Nephron (organoid): ENCODE data around the gene CAPRIN1.

ENCODE experiments used
- H3K27ac Mint-ChIP-seq, 3 experiments: 2 replicates each; pipeline ENCODE4 v1.8.0; 2020; ENCODE audit warnings: mixed read lengths in 3 of 3, mild to moderate bottlenecking in 2 of 3, moderate library complexity in 1 of 3
- H3K27me3 Mint-ChIP-seq: 2 replicates; pipeline ENCODE4 v1.8.0; 2021; ENCODE audit warnings: low read depth, mild to moderate bottlenecking, moderate library complexity, mixed read lengths
- H3K36me3 Mint-ChIP-seq: 2 replicates; pipeline ENCODE4 v1.8.0; 2020; ENCODE audit warnings: low read depth, mixed read lengths
- H3K4me1 Mint-ChIP-seq: 2 replicates; pipeline ENCODE4 v1.8.0; 2020; ENCODE audit warnings: mixed read lengths
- H3K4me3 Mint-ChIP-seq, 3 experiments: 2 replicates each; pipeline ENCODE4 v1.8.0; 2020; ENCODE audit warnings: mild to moderate bottlenecking in 3 of 3, mixed read lengths in 3 of 3, moderate library complexity in 2 of 3
- H3K9me3 Mint-ChIP-seq: 2 replicates; pipeline ENCODE4 v1.8.0; 2020; ENCODE audit warnings: mixed read lengths
- CTCF ChIP-seq, 3 experiments: fragments of 200-600 bp; sonication (generic); IDR thresholded peaks; one replicate each; pipeline ENCODE4 v1.5.0; 2021; ENCODE audit warnings: antibody characterized with exemption in 3 of 3; ENCODE audit not compliant: unreplicated experiment in 3 of 3

CAPRIN1 gene

GRCh38 chr11:34124885-34125668, 73.5 kb downstream of the CAPRIN1 start:
- H3K27me3 Mint-ChIP-seq: no peaks in the 10 kb centered on the region
- no peak for TF ChIP-seq CTCF (IDR thresholded peaks at IDR 0.05; ENCODE audit: unreplicated experiment in 3 of 3)
- H3K9me3 Mint-ChIP-seq: no peaks in the 10 kb centered on the region
- H3K27ac Mint-ChIP-seq: no peak overlapping the region
- no peak overlapping the region for H3K4me3 Mint-ChIP-seq
- no peaks in the 10 kb centered on the region for H3K4me1 Mint-ChIP-seq
- peaks cover 81% of the 10 kb centered on the region for H3K36me3 Mint-ChIP-seq

GRCh38 chr11:34126959-34127848, 75.7 kb downstream of the CAPRIN1 start:
- no peak overlapping the region for H3K4me3 Mint-ChIP-seq
- H3K27ac Mint-ChIP-seq: no peak overlapping the region
- H3K36me3 Mint-ChIP-seq: peaks cover 85% of the 10 kb centered on the region
- no peaks in the 10 kb centered on the region for H3K4me1 Mint-ChIP-seq
- no peak for TF ChIP-seq CTCF (IDR thresholded peaks at IDR 0.05; ENCODE audit: unreplicated experiment in 3 of 3)
- no peaks in the 10 kb centered on the region for H3K9me3 Mint-ChIP-seq
- no peaks in the 10 kb centered on the region for H3K27me3 Mint-ChIP-seq

GRCh38 chr11:34128824-34129223, 77.3 kb downstream of the CAPRIN1 start:
- TF ChIP-seq CTCF (IDR thresholded peaks at IDR 0.05; ENCODE audit: unreplicated experiment in 3 of 3): no peak
- H3K4me1 Mint-ChIP-seq: no peaks in the 10 kb centered on the region
- H3K36me3 Mint-ChIP-seq: peaks cover 84% of the 10 kb centered on the region
- no peak overlapping the region for H3K4me3 Mint-ChIP-seq
- no peak overlapping the region for H3K27ac Mint-ChIP-seq
- no peaks in the 10 kb centered on the region for H3K9me3 Mint-ChIP-seq
- H3K27me3 Mint-ChIP-seq: no peaks in the 10 kb centered on the region

GRCh38 chr11:34132261-34132965, 80.9 kb downstream of the CAPRIN1 start:
- no peaks in the 10 kb centered on the region for H3K27me3 Mint-ChIP-seq
- no peak overlapping the region for H3K4me3 Mint-ChIP-seq
- H3K4me1 Mint-ChIP-seq: no peaks in the 10 kb centered on the region
- H3K36me3 Mint-ChIP-seq: peaks cover 72% of the 10 kb centered on the region
- no peak for TF ChIP-seq CTCF (IDR thresholded peaks at IDR 0.05; ENCODE audit: unreplicated experiment in 3 of 3)
- no peak overlapping the region for H3K27ac Mint-ChIP-seq
- no peaks in the 10 kb centered on the region for H3K9me3 Mint-ChIP-seq

- no peak for TF ChIP-seq CTCF (IDR thresholded peaks at IDR 0.05; ENCODE audit: unreplicated experiment in 3 of 3)
- H3K27me3 Mint-ChIP-seq: no peaks in the 10 kb centered on the region
- peaks cover 66% of the 10 kb centered on the region for H3K36me3 Mint-ChIP-seq
- H3K27ac Mint-ChIP-seq: no peak overlapping the region
- H3K4me1 Mint-ChIP-seq: no peaks in the 10 kb centered on the region
- H3K9me3 Mint-ChIP-seq: no peaks in the 10 kb centered on the region
- H3K4me3 Mint-ChIP-seq: no peak overlapping the region
Observed at GRCh38 chr11:34134765-34135164, 83.2 kb downstream of the CAPRIN1 start.
